Measurements from ENCODE around the gene OSCP1. TPM values are rescaled to one million over a fixed set of nuclear protein-coding genes. Genes with fewer than 3 reads are reported as not detected.

The OSCP1 gene
- total RNA-seq, 2 experiments from 2014 or later: 1.2 to 1.5 TPM

DNA sequence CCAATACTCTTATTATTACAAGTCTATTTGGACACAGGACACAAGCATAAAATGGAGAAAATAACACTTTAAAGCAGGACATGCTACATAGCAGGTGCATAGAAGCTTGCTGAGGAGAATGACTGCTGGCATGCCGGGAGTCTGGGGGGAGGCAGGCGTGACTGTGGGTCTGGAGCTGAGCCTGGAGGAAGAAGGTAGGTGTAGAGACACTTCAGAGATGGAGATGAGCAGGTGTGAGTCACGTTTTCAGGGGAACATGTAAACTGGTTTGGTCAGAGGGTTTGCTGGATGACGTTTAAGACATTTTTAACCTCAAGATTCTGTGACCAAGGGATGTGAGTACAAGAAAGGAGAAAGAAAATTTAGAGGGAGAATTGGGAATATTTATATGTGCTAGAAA lies 24.5 kb downstream of the OSCP1 start:
- POLR2A ChIA-PET: interaction anchor here (0.6 kb wide), 1 partner anchor 26 kb away, joined by 3 read pairs; no protein-coding TSS in a partner anchor
- TF ChIP-seq, protein P1, sequence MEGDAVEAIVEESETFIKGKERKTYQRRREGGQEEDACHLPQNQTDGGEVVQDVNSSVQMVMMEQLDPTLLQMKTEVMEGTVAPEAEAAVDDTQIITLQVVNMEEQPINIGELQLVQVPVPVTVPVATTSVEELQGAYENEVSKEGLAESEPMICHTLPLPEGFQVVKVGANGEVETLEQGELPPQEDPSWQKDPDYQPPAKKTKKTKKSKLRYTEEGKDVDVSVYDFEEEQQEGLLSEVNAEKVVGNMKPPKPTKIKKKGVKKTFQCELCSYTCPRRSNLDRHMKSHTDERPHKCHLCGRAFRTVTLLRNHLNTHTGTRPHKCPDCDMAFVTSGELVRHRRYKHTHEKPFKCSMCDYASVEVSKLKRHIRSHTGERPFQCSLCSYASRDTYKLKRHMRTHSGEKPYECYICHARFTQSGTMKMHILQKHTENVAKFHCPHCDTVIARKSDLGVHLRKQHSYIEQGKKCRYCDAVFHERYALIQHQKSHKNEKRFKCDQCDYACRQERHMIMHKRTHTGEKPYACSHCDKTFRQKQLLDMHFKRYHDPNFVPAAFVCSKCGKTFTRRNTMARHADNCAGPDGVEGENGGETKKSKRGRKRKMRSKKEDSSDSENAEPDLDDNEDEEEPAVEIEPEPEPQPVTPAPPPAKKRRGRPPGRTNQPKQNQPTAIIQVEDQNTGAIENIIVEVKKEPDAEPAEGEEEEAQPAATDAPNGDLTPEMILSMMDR (IDR thresholded peaks at IDR 0.05): no peak
- no peak overlapping the region for H3K4me3 Mint-ChIP-seq

DNA sequence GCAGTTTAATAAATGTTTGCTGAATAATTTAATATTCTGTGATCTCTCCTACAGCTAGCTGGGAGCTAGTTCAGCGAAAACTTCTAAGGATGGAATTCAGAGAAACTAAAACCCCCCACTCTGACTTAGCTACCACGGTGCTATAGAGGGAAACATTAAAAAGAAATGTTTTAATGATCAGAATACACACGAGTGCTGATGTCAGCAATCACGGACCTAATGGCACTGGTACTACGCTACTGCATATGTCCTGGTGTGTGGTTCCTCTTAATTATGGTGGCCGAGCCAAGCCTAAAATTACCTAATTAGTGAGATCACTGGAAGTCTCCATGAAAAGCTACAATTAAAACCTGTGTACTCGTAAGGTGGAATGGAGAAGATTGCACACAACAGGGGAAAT lies 28.6 kb downstream of the OSCP1 start:
- Mint-ChIP-seq H3K4me3 (no peak overlapping the region), H3K36me3 (ENCODE audit: low read depth) (no peaks in the 10 kb centered on the region), H3K9me3 (no peaks in the 10 kb centered on the region), H3K27me3 (no peaks in the 10 kb centered on the region), H3K27ac (peak overlapping the region; percentile 91), H3K4me1 (ENCODE audit: low read depth) (peaks cover 16% of the 10 kb centered on the region)
- intact Hi-C loops (cut with micrococcal nuclease): loop anchor here (5.0 kb wide), 1 partner anchor 79 kb away; no protein-coding TSS in a partner anchor
- POLR2A ChIA-PET: interaction anchor here (1.0 to 1.6 kb wide), 3 partner anchors 24 to 95 kb away, joined by 3 to 5 read pairs (median 3); partner anchors contain the start of gene LSM10
- TF ChIP-seq, protein P1 (IDR thresholded peaks at IDR 0.05): no peak
- CTCF ChIA-PET: interaction anchor here (0.8 to 4.5 kb wide), 12 partner anchors 9 to 332 kb away, joined by 3 to 45 read pairs (median 3); partner anchors contain the start of gene EVA1B
- DNase-seq (no peak), ATAC-seq (no peak)

More for the DNA sequence above, 24.5 kb downstream of the OSCP1 start:
- no peaks in the 10 kb centered on the region for H3K9me3 Mint-ChIP-seq
- no peaks in the 10 kb centered on the region for H3K36me3 Mint-ChIP-seq (ENCODE audit: low read depth)
- ATAC-seq (no peak), DNase-seq (no peak)
- intact Hi-C loops (cut with micrococcal nuclease): no loop called here
- H3K4me1 Mint-ChIP-seq (ENCODE audit: low read depth): peaks cover 9% of the 10 kb centered on the region
- H3K27me3 Mint-ChIP-seq: no peaks in the 10 kb centered on the region
- H3K27ac Mint-ChIP-seq: no peak overlapping the region
- CTCF ChIA-PET: no interaction called here

DNA sequence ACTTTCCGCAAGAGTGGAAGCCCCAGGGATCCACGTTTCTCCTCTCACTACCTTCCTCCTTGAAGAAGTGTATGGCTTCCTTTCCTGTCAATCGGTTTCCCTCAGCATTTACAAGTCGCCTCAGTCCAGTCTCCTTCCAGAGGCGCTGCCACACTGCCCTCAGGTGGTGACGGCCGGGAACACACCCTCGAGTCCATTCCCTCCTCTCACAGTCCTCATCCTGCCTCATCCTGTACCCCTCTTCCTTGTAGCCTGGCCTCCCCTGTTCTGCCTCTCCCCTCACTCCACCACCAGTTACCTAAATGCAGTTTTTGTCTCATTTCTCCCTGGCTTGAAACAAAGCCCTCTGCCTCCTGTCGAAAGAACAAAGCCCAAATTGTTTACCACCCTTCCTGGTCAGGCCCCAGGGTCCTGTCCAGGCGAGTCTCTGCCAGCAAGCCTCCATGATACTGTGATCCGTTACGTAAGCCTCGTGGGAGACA lies 29.4 kb downstream of the OSCP1 start:
- intact Hi-C loops (cut with micrococcal nuclease): loop anchor here (5.0 kb wide), 1 partner anchor 79 kb away; no protein-coding TSS in a partner anchor
- Mint-ChIP-seq H3K27ac (peak overlapping the region; percentile 91), H3K36me3 (ENCODE audit: low read depth) (no peaks in the 10 kb centered on the region), H3K9me3 (no peaks in the 10 kb centered on the region), H3K4me1 (ENCODE audit: low read depth) (peaks cover 15% of the 10 kb centered on the region), H3K4me3 (no peak overlapping the region), H3K27me3 (no peaks in the 10 kb centered on the region)
- CTCF ChIA-PET: interaction anchor here (1.0 to 4.5 kb wide), 12 partner anchors 9 to 271 kb away, joined by 3 to 68 read pairs (median 8); partner anchors contain the start of genes EVA1B, LSM10 and TRAPPC3
- POLR2A ChIA-PET: interaction anchor here (1.0 kb wide), 2 partner anchors 24 to 37 kb away, joined by 3 to 5 read pairs; partner anchors contain the start of gene LSM10
- peak; percentile 100 for ATAC-seq
- DNase-seq: peak; percentile 95
- TF ChIP-seq, protein P1 (IDR thresholded peaks at IDR 0.05): peak; percentile 94

DNA sequence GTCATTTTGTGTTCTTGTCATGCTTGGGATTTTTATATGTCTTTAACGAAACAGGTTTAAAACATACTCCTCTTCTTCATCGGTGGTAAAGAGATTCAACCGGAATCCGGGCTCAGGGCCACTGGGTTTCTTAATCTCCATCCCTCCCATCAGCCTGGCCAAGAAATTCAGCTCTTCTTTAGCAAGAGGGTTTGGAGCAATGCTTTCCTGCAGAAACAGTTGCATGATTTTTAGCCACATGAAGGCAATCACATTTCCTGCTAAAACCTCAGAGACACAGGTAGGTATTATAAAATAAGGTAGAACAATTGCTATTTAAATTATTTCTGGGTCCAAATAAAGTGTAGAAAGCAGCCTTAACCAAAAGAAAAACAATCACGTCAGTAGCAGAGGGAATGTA lies 29.8 kb downstream of the OSCP1 start:
- Mint-ChIP-seq H3K4me3 (no peak overlapping the region), H3K4me1 (ENCODE audit: low read depth) (peaks cover 12% of the 10 kb centered on the region), H3K9me3 (no peaks in the 10 kb centered on the region), H3K27ac (peak overlapping the region; percentile 91), H3K36me3 (ENCODE audit: low read depth) (no peaks in the 10 kb centered on the region), H3K27me3 (no peaks in the 10 kb centered on the region)
- ChIA-PET CTCF (interaction anchor here (0.6 to 3.8 kb wide), 15 partner anchors 8 to 286 kb away, joined by 3 to 68 read pairs (median 5); partner anchors contain the start of genes EVA1B, LSM10, SH3D21 and TRAPPC3), POLR2A (interaction anchor here (0.6 to 1.7 kb wide), 4 partner anchors 24 to 291 kb away, joined by 3 to 6 read pairs (median 3); partner anchors contain the start of gene STK40)
- DNase-seq: no peak
- TF ChIP-seq, protein P1 (IDR thresholded peaks at IDR 0.05): no peak
- intact Hi-C loops (cut with micrococcal nuclease): loop anchor here (5.0 kb wide), 1 partner anchor 78 kb away; no protein-coding TSS in a partner anchor
- no peak for ATAC-seq

DNA sequence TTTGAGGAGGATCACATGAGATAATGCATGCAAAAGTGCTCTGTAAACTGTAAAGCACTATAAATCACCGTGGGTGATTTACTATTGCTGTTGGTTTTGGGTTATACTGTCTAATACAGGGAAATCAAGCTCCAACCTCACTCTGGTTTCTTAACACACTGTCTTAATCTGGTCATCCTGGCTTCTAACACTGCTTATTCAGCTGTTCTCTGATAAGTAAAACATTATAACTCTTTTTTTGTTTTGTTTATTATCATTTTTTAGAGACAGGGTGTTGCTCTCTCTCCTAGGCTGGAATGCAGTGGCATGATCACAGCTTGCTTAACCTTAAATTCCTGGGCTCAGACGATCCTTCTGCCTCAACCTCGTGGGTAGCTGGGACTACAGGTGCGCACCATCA lies 30.7 kb downstream of the OSCP1 start:
- no peak overlapping the region for H3K27ac Mint-ChIP-seq
- intact Hi-C loops (cut with micrococcal nuclease): no loop called here

More for the DNA sequence above, 30.7 kb downstream of the OSCP1 start:
- peaks cover 12% of the 10 kb centered on the region for H3K4me1 Mint-ChIP-seq (ENCODE audit: low read depth)
- H3K4me3 Mint-ChIP-seq: no peak overlapping the region
- ChIA-PET POLR2A (interaction anchor here (1.3 to 1.7 kb wide), 2 partner anchors 23 to 34 kb away, joined by 3 to 6 read pairs; partner anchors contain the start of gene STK40), CTCF (interaction anchor here (0.9 to 3.8 kb wide), 14 partner anchors 14 to 285 kb away, joined by 3 to 68 read pairs (median 5); partner anchors contain the start of genes EVA1B, LSM10, SH3D21 and TRAPPC3)
- H3K27me3 Mint-ChIP-seq: no peaks in the 10 kb centered on the region
- TF ChIP-seq, protein P1 (IDR thresholded peaks at IDR 0.05): no peak
- H3K36me3 Mint-ChIP-seq (ENCODE audit: low read depth): no peaks in the 10 kb centered on the region
- DNase-seq (no peak), ATAC-seq (no peak)
- no peaks in the 10 kb centered on the region for H3K9me3 Mint-ChIP-seq

Measured in activated CD8-positive, alpha-beta T cell treated with anti-CD3 and anti-CD28 coated beads for 36 hours (primary cell).